Subcutaneous adipose tissue (tissue), 4 donors: ENCODE measurements around the gene TREH. TPM values are rescaled to one million over a fixed set of nuclear protein-coding genes. Genes with fewer than 3 reads are reported as not detected.

Experiments
- total RNA-seq, 4 donors: library from RNA; depleted of rRNA; stranded (reverse); fragments of >200 nt; gene quantifications; one replicate each; pipeline ENCODE4 v1.1.0, GENCODE V29; 2016
- TF ChIP-seq, protein P1 (sequence below): fragments of 450-650 bp; IDR thresholded peaks from one replicate; pipeline ENCODE4 v1.5.1; 2016; ENCODE audit warnings: low read depth, mild to moderate bottlenecking, control low read depth, antibody characterized with exemption, moderate library complexity

The TREH gene
- total RNA-seq, 4 donors from 2014 or later, result not detected

DNA sequence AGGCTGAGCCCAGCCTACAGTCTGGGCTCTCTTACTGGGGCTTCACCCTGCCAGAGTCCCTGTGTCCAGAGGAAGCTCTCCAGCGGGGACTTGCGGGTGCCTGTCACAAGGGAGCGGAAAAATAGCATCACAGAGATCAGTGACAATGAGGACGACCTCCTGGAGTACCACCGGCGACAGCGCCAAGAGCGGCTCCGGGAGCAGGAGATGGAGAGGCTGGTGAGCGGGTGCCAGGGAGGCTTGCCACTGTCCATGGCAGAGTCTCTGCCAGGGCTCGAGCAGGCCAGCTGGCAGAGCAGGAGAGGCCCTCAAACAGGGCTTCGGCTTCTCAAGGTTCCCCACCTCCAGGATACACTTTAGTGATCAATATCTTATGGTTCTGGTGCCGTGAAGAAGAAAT is 51.0 kb downstream of the TREH start:
- TF ChIP-seq, protein P1, sequence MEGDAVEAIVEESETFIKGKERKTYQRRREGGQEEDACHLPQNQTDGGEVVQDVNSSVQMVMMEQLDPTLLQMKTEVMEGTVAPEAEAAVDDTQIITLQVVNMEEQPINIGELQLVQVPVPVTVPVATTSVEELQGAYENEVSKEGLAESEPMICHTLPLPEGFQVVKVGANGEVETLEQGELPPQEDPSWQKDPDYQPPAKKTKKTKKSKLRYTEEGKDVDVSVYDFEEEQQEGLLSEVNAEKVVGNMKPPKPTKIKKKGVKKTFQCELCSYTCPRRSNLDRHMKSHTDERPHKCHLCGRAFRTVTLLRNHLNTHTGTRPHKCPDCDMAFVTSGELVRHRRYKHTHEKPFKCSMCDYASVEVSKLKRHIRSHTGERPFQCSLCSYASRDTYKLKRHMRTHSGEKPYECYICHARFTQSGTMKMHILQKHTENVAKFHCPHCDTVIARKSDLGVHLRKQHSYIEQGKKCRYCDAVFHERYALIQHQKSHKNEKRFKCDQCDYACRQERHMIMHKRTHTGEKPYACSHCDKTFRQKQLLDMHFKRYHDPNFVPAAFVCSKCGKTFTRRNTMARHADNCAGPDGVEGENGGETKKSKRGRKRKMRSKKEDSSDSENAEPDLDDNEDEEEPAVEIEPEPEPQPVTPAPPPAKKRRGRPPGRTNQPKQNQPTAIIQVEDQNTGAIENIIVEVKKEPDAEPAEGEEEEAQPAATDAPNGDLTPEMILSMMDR, result no peak

DNA sequence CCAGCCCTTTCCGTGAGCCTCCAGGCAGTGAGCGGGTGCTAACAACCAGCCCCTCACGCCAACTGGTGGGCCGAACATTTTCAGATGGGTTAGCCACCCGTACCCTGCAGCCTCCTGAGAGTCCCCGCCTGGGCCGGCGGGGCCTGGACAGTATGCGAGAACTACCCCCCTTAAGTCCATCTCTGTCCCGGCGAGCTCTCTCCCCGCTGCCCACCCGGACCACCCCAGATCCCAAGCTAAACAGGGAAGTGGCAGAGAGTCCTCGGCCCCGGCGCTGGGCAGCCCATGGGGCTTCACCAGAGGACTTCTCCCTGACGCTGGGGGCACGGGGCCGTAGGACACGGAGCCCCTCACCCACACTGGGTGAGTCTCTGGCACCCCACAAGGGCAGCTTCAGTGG is 51.4 kb downstream of the TREH start:
- TF ChIP-seq, protein P1, result no peak

- TF ChIP-seq, protein P1, result no peak
Observed at GRCh38 chr11:118627566-118627965, 51.9 kb downstream of the TREH start.

- TF ChIP-seq, protein P1, result no peak
Observed at GRCh38 chr11:118625976-118626375, 53.5 kb downstream of the TREH start.

GRCh38 chr11:118625036-118625690 is 54.3 kb downstream of the TREH start:
- TF ChIP-seq, protein P1, result no peak

GRCh38 chr11:118623269-118623655 is 56.2 kb downstream of the TREH start:
- TF ChIP-seq, protein P1, result no peak

- TF ChIP-seq, protein P1, result no peak
Observed at GRCh38 chr11:118622376-118623268, 56.8 kb downstream of the TREH start.
